Measurements from ENCODE around the gene NRXN2.

The NRXN2 gene

GRCh38 chr11:64610596-64610995 is 112.4 kb downstream of the NRXN2 start:
- TF ChIP-seq CTCF (IDR thresholded peaks at IDR 0.05; ENCODE audit: extremely low read depth, missing control alignments): no peak
- no peak for DNase-seq (ENCODE audit: low spot score)

- TF ChIP-seq CTCF (IDR thresholded peaks at IDR 0.05; ENCODE audit: extremely low read depth, missing control alignments): no peak
- no peak for DNase-seq (ENCODE audit: low spot score)
Observed at GRCh38 chr11:64609436-64610047, 113.5 kb downstream of the NRXN2 start.

- no peak for TF ChIP-seq CTCF (IDR thresholded peaks at IDR 0.05; ENCODE audit: extremely low read depth, missing control alignments)
- no peak for DNase-seq (ENCODE audit: low spot score)
Observed at GRCh38 chr11:64608636-64609035, 114.4 kb downstream of the NRXN2 start.

- no peak for DNase-seq (ENCODE audit: low spot score)
- no peak for TF ChIP-seq CTCF (IDR thresholded peaks at IDR 0.05; ENCODE audit: extremely low read depth, missing control alignments)
Observed at GRCh38 chr11:64608046-64608445, 115.0 kb downstream of the NRXN2 start.

- no peak for DNase-seq (ENCODE audit: low spot score)
- no peak for TF ChIP-seq CTCF (IDR thresholded peaks at IDR 0.05; ENCODE audit: extremely low read depth, missing control alignments)
Observed at GRCh38 chr11:64607381-64607985, 115.5 kb downstream of the NRXN2 start.

GRCh38 chr11:64606796-64607380 is 116.1 kb downstream of the NRXN2 start:
- no peak for DNase-seq (ENCODE audit: low spot score)
- no peak for TF ChIP-seq CTCF (IDR thresholded peaks at IDR 0.05; ENCODE audit: extremely low read depth, missing control alignments)
